ENCODE data around the gene EZH1.
A peak's percentile ranks its signal among the peaks of the same experiment; 100 is the strongest.

EZH1 gene

DNA sequence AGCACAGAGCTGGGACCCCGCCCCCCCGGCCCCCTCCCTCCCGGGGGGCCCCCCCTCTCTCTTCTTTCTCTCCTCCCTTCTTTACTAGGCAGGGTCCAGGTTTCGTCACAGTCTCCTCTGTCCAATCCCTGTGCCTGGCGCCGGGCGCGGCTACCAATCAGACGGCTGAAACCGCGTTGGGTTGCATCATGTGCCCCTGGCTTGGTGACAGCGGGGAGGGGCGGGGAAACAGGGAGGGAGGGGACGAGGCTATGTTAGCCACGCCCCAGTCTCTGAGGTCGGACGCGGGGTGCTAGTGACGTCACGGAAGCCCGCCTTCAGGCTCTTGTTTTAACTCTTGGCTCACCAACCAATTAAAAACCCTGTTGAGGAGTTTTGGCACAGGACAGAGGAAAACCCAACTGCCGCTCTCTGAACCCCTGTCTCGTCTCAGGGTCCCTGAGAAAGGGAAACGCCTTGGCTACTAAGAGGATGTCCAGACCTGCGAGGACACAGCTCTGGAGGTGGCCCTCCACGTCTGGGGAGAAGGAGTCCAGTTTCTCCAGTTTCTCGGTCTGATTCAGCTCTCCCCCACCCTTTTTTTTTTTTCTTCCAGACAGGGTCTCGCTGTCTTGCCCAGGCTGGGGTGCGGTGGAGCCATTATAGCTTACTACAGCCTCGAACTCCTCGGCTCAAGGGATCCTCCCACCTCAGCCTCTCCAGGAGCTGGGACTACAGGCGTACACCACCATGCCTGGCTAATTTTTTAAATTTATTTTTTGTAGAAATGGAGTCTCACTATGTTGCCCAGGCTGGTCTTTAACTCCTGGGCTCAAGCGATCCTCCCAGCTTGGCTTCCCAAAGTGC, 67.6 kb downstream of the EZH1 start:
- ATAC-seq (ENCODE audit: low read depth), result peak; percentile 39
- TF ChIP-seq, protein P1, sequence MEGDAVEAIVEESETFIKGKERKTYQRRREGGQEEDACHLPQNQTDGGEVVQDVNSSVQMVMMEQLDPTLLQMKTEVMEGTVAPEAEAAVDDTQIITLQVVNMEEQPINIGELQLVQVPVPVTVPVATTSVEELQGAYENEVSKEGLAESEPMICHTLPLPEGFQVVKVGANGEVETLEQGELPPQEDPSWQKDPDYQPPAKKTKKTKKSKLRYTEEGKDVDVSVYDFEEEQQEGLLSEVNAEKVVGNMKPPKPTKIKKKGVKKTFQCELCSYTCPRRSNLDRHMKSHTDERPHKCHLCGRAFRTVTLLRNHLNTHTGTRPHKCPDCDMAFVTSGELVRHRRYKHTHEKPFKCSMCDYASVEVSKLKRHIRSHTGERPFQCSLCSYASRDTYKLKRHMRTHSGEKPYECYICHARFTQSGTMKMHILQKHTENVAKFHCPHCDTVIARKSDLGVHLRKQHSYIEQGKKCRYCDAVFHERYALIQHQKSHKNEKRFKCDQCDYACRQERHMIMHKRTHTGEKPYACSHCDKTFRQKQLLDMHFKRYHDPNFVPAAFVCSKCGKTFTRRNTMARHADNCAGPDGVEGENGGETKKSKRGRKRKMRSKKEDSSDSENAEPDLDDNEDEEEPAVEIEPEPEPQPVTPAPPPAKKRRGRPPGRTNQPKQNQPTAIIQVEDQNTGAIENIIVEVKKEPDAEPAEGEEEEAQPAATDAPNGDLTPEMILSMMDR (IDR thresholded peaks at IDR 0.05; ENCODE audit: poor library complexity, severe bottlenecking), result no peak

DNA sequence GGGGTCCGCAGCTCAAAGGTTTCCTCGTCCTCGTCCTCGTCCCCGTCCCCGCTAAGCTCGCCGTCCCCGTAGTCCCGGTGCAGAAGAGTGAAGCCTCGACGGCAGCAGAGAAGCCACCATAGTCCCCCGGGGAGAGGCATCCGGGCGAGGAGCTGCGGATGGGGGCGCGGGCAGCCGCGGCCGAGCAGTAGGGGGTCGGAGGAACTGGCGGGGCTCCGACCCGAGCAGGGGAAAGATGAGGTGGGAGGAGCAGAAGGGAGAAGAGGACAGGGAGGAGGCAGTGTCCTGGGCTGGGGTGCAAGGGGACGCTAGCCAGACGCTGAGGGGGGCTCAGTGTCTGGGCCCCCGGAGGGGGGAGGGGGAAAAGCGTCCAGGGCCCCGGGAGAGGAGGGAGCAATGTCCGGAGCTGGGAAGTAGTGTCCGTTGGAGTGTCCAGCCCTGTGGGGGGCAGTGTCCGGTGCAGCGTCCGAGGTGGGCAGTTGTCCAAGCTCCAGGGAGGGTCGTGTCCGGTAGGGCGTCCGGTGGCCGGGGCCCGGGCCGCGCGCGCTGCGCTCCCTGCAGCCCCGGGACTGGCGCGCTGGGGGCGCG, 68.3 kb downstream of the EZH1 start, which contains the start of gene PLEKHH3:
Gene PLEKHH3 (minus strand): TSS at position 571 of the 588 bp plus-strand sequence. CDS start 431 bp downstream, at position 140.
- DNase-seq (ENCODE audit: low spot score) (no peak), ATAC-seq (ENCODE audit: low read depth) (no peak)
- Histone ChIP-seq H3K27ac (ENCODE audit: poor library complexity, severe bottlenecking) (peak within 1 kb of the TSS; percentile 94), H3K27me3 (ENCODE audit: insufficient read depth, poor library complexity, severe bottlenecking) (no peaks in the 10 kb centered on the region), H3K4me3 (ENCODE audit: severe bottlenecking) (peak within 1 kb of the TSS; percentile 81), H3K9me3 (ENCODE audit: severe bottlenecking) (no peaks in the 10 kb centered on the region), H3K36me3 (ENCODE audit: low read depth) (peaks cover 29% of the 10 kb centered on the region), H3K4me1 (ENCODE audit: insufficient read depth, poor library complexity, severe bottlenecking) (peaks cover 32% of the 10 kb centered on the region)
- TF ChIP-seq, protein P1 (IDR thresholded peaks at IDR 0.05; ENCODE audit: poor library complexity, severe bottlenecking), result peak; percentile 2

More for the DNA sequence above, 67.6 kb downstream of the EZH1 start:
- Histone ChIP-seq H3K27ac (ENCODE audit: poor library complexity, severe bottlenecking) (peak overlapping the region; percentile 94), H3K9me3 (ENCODE audit: severe bottlenecking) (no peaks in the 10 kb centered on the region), H3K27me3 (ENCODE audit: insufficient read depth, poor library complexity, severe bottlenecking) (no peaks in the 10 kb centered on the region), H3K4me3 (ENCODE audit: severe bottlenecking) (peak overlapping the region; percentile 81), H3K36me3 (ENCODE audit: low read depth) (peaks cover 22% of the 10 kb centered on the region), H3K4me1 (ENCODE audit: insufficient read depth, poor library complexity, severe bottlenecking) (peaks cover 25% of the 10 kb centered on the region)
- peak; percentile 99 for DNase-seq (ENCODE audit: low spot score)

DNA sequence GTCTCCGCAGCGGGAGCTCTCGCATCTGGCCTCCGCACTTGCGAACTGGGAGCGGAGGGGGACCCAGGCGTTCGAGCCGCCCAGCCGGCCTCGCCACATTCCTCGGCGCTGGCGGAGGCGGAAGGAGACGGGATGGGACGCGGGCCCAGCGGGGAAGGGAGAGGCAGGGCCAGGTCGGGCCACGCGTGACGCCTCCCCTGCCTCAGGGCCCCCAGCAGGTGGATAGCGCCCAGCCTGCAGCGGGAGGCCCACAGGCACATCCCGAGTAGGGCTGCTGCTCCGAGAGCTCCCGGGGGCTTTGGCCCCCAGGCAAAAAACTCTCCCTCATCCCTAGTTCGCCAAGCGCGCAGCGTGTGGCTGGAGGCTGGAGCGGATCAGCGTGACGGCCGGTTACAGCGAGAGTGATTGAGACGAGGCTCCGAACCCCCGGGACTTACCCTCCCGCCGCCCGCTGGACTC, 68.8 kb downstream of the EZH1 start:
- H3K27me3 ChIP-seq (ENCODE audit: insufficient read depth, poor library complexity, severe bottlenecking), result no peaks in the 10 kb centered on the region
- H3K4me3 ChIP-seq (ENCODE audit: severe bottlenecking), result peak overlapping the region; percentile 81
- ATAC-seq (ENCODE audit: low read depth), result no peak
- H3K27ac ChIP-seq (ENCODE audit: poor library complexity, severe bottlenecking), result peak overlapping the region; percentile 94
- peaks cover 33% of the 10 kb centered on the region for H3K4me1 ChIP-seq (ENCODE audit: insufficient read depth, poor library complexity, severe bottlenecking)
- no peaks in the 10 kb centered on the region for H3K9me3 ChIP-seq (ENCODE audit: severe bottlenecking)
- no peak for DNase-seq (ENCODE audit: low spot score)
- TF ChIP-seq, protein P1 (IDR thresholded peaks at IDR 0.05; ENCODE audit: poor library complexity, severe bottlenecking), result no peak
- H3K36me3 ChIP-seq (ENCODE audit: low read depth), result peaks cover 34% of the 10 kb centered on the region

DNA sequence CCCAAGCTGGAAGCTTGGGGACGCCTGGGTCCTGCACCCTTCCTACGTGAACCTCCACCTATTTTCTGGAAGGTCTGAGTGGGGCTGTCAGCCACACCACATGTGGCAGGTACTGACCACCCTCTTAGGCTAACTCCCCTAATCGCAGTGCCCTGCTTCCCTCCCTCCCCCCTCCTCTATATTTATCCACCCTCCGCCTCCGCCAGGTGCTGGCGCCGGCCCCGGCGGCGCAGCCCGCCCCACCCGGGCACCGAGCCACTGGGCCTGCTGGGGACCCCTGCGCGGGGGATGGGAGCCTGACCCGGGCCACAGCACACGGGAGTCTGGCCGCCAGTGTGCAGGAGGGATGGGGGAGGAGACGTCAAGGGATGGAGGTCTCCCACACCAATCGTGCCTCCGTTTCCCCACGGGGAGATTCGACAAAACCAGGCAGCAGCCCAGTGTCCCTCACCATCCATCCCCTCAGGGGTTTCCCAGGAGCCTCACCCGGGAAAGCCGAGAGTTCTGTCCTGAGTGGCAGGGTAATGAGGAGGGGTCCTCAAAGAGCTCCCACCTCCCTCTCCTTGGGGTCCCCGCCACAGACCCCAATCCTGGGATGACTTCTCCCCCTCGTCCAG, 69.4 kb downstream of the EZH1 start:
- peak overlapping the region; percentile 81 for H3K4me3 ChIP-seq (ENCODE audit: severe bottlenecking)
- no peaks in the 10 kb centered on the region for H3K9me3 ChIP-seq (ENCODE audit: severe bottlenecking)
- H3K4me1 ChIP-seq (ENCODE audit: insufficient read depth, poor library complexity, severe bottlenecking), result peaks cover 30% of the 10 kb centered on the region
- TF ChIP-seq, protein P1 (IDR thresholded peaks at IDR 0.05; ENCODE audit: poor library complexity, severe bottlenecking), result no peak
- H3K27ac ChIP-seq (ENCODE audit: poor library complexity, severe bottlenecking), result peak overlapping the region; percentile 94
- no peak for ATAC-seq (ENCODE audit: low read depth)
- no peaks in the 10 kb centered on the region for H3K27me3 ChIP-seq (ENCODE audit: insufficient read depth, poor library complexity, severe bottlenecking)
- H3K36me3 ChIP-seq (ENCODE audit: low read depth), result peaks cover 40% of the 10 kb centered on the region
- no peak for DNase-seq (ENCODE audit: low spot score)

Measured in RWPE2 (cell line).